C1 segment of cervical spinal cord (tissue), 14 donors: ENCODE results near the gene INPP5F.
"Not testable (repeated sequence)": the region's sequence is repeated elsewhere in the genome, so short reads cannot be mapped to it uniquely, and the experiment has no call there.

Experiments used
- DNase-seq, 14 donors: peaks; one replicate each; lab custom pipeline; 2025; lab: John Stamatoyannopoulos, UW

The INPP5F gene

GRCh38 chr10:119773041-119773440 is 47.2 kb downstream of the INPP5F start:
- DNase-seq, result not testable (repeated sequence)

- DNase-seq, result no peak
Observed at GRCh38 chr10:119775529-119775928, 49.7 kb downstream of the INPP5F start.

- no peak for DNase-seq
Observed at GRCh38 chr10:119776536-119776935, 50.7 kb downstream of the INPP5F start.

- DNase-seq, result no peak
Observed at GRCh38 chr10:119777686-119778085, 51.8 kb downstream of the INPP5F start.

- no peak for DNase-seq
Observed at GRCh38 chr10:119778776-119779445, 53.1 kb downstream of the INPP5F start.

- DNase-seq, result no peak
Observed at GRCh38 chr10:119780879-119781480, 55.1 kb downstream of the INPP5F start.

- no peak for DNase-seq
Observed at GRCh38 chr10:119781498-119781897, 55.6 kb downstream of the INPP5F start.

GRCh38 chr10:119782981-119783664 is 57.3 kb downstream of the INPP5F start:
- DNase-seq, result no peak

GRCh38 chr10:119783665-119784027 is 57.8 kb downstream of the INPP5F start:
- DNase-seq, result no peak

GRCh38 chr10:119784340-119785067 is 58.7 kb downstream of the INPP5F start:
- no peak for DNase-seq

- peak in 3 of 14 donors; percentile 4 to 16 (median 11) for DNase-seq
Observed at GRCh38 chr10:119786117-119786769, 60.4 kb downstream of the INPP5F start.

- not testable (repeated sequence) for DNase-seq
Observed at GRCh38 chr10:119795101-119795500, 69.3 kb downstream of the INPP5F start.

- no peak for DNase-seq
Observed at GRCh38 chr10:119796039-119796438, 70.2 kb downstream of the INPP5F start.

GRCh38 chr10:119801176-119801575 is 75.3 kb downstream of the INPP5F start:
- no peak for DNase-seq

GRCh38 chr10:119801998-119802538 is 76.2 kb downstream of the INPP5F start:
- DNase-seq, result no peak

GRCh38 chr10:119803264-119803663 is 77.4 kb downstream of the INPP5F start:
- no peak for DNase-seq

GRCh38 chr10:119805702-119806230 is 79.9 kb downstream of the INPP5F start:
- DNase-seq, result no peak

GRCh38 chr10:119806334-119807130 is 80.7 kb downstream of the INPP5F start:
- DNase-seq, result no peak

GRCh38 chr10:119807960-119808697 is 82.3 kb downstream of the INPP5F start:
- no peak for DNase-seq

GRCh38 chr10:119811122-119811521 is 85.3 kb downstream of the INPP5F start:
- DNase-seq, result no peak
